Stimulated activated CD8-positive, alpha-beta memory T cell treated with anti-CD3 and anti-CD28 coated beads, Interleukin-12 subunit alpha, Interleukin-12 subunit beta, amount 100 ng/mL, for 24 hours (primary cell): ENCODE data around the gene MYH11.

Experiments
- DNase-seq: peaks from one replicate; pipeline ENCODE4 v3.0.0-alpha.2; 2020; ENCODE audit errors: extremely low read depth

MYH11 gene

GRCh38 chr16:15856901-15857698 is at the start of gene MYH11:
Gene MYH11, minus strand, starts transcription at chr16:15857028. Its CDS starts 18,776 bp downstream, at chr16:15838252.
- no peak for DNase-seq

DNA sequence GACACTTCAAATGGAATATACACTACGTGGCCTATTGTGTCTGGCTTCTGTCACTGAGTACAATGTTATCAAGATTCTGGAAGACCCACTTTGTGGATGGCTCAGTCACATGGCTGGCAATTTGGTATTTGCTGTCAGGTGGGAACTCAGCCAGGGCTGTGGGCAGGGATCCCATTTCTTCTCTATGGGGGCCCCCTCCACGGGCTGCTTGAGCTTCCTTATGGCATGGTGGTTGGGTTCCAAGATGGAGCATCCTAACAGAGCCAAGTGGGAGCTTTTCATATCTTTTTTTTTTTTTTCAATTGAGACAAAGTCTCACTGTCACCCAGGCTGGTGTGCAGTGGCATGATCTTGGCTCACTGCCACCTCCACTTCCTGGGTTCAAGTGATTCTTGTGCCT is 49.6 kb upstream of the MYH11 start:
- no peak for DNase-seq

- no peak for DNase-seq
These were observed 47.1 kb upstream of the MYH11 start for GRCh38 chr16:15903960-15904359.

DNA sequence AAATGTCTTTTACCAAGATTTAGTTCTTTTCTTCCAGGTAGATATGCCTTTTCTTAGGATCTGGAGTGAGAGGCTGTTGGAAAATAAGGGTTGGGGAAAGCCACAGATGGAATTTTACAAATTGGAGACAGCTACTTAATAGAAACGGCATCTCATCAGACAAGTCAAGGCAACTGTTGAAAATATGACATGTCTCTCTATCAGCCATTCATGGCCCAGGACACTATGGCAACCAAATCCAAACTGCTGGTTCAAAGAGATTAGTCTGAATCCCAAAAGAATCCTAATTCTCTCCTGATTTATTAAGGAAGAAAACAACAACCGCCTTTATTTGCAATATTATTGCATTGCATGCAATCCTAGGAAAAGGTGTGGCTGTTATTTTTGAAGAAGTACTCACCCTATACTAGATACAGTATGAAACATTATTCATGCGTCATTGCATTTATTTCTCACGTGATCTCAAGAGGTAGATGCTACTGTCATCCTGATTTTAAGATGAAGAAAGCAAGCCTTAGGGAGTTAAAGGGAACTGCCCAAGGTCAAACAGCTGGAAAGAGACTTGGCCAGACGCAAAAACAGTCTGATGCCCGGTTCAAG is 44.2 kb upstream of the MYH11 start:
- DNase-seq = no peak

DNA sequence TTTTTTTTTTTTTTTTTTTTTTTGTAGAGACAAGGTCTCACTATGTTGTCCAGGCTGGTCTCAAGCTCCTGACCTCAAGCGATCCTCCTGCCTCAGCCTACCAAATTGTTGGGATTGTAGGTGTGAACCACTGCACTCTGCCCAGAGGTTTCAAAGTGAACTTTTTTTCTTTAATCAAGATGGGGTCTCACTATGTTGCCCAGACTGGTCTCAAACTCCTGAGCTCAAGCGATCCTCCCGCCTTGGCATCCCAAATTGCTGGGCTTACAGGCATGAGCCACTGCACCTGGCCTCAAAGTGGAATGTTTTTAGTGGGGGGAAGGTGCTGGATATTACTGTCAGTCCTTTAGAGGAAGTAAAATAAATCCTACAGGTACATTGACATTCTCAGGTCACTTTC is 43.5 kb upstream of the MYH11 start:
- no peak for DNase-seq

DNA sequence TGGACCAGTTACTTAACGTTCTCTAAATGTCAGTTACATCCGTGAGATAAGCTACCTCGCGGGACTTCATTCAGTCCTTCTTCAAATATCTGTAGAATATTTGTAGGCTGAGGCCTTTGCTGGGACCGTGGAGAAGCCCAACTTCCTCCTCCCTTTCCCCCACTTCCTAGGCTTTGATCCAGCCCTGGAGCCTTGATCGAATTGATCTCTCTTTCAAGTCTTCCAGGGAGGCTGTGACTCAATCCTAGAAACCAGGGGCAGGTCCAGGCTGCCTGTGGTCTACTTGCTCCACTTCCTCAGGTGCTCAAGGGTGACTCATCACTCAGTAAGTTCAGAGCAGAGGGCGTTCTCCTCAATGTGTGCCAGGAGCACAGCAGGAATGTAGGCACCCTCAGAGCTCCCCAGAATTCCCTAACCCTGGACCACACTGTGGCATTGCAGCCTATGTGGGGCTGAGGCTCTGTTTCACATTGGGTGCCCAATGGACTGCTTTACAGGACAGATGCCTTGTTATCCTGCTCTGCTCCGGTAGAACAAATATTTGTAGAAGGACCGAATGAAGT is 42.8 kb upstream of the MYH11 start:
- DNase-seq = no peak

GRCh38 chr16:15898654-15899053 is 41.8 kb upstream of the MYH11 start:
- DNase-seq = no peak

DNA sequence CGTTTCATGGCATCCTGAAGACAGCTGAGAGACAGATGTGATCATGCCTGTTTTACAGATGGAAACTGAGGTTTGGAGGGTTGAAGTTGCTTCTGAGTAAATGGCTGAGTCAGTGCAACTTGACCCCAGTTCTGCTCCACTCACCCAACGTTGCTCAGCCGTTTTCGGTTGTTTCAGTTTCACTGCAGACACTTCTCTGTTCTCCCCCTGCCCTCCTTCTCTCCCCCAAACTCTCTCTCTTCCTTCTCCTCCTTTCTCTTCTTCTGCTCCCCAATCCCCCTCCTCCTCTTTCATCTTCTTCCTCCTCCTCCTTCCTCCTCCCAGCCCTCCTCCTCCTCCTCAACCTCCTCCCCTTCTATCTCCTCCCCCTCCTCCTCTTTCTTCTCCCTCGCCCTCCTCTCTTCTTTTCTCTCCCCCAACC is 41.0 kb upstream of the MYH11 start:
- DNase-seq = no peak

DNA sequence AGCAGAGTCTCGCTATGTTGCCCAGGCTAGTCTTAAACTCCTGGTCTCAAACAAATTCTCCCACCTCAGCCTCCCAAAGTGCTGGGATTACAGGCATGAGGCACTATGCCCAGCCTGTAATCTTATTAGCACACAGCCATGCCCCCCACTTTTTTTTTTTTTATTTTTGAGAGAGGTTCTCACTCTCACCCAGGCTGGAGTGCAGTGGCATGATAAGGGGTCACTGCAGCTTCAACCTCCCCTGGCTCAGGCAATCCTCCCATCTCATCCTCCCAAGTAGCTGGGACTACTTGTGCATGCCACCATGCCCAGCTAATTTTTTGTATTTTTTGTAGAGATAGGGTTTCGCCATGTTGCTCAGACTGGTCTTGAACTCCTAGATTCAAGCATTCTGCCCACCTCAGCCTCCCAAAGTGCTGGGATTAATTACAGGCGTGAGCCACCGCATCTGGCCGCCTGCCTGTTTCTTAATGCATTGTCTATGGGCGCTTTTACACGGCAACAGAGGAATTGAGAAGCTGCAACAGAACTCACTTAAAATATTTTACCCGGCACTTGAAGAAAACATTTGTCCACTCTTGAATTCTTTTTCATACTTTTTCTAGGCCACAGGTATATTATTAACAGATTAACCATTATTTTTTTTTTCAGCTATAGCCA is 40.4 kb upstream of the MYH11 start:
- DNase-seq = no peak

DNA sequence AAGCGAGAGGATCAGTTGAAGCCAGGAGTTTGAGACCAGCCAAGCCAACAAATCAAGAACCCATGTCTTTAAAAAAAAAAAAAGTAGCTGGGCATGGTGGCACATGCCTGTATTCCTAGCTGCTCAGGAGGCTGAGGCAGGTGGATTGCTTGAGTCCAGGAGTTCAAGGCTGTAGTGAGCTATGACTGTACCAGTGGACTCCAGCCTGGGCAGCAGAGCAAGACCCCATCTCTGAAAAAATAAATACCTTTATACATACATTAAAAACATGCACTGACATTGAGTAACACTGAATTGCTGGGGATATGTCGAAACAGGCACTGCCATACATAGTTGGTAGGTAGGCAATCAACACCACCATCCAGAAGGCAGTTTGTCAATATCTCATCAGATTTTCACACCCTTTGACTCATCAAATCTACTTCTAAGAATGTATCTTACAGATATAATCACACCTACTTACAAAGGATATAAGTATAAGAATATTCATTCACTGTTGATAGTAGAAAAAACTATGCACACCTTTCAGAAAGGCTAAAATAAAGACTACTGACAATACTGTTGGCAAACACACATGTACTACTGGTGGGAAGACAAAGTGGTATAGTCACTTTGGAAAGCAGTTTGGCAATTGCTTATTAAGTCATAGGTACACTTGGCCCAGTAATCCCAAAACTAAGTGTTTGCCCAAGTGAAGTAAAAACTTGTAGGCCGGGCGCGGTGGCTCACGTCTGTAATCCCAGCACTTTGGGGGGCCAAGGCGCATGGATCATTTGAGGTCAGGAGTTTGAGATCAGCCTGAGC is 37.9 kb upstream of the MYH11 start:
- DNase-seq = no peak

GRCh38 chr16:15891508-15891907 is 34.7 kb upstream of the MYH11 start:
- no peak for DNase-seq

DNA sequence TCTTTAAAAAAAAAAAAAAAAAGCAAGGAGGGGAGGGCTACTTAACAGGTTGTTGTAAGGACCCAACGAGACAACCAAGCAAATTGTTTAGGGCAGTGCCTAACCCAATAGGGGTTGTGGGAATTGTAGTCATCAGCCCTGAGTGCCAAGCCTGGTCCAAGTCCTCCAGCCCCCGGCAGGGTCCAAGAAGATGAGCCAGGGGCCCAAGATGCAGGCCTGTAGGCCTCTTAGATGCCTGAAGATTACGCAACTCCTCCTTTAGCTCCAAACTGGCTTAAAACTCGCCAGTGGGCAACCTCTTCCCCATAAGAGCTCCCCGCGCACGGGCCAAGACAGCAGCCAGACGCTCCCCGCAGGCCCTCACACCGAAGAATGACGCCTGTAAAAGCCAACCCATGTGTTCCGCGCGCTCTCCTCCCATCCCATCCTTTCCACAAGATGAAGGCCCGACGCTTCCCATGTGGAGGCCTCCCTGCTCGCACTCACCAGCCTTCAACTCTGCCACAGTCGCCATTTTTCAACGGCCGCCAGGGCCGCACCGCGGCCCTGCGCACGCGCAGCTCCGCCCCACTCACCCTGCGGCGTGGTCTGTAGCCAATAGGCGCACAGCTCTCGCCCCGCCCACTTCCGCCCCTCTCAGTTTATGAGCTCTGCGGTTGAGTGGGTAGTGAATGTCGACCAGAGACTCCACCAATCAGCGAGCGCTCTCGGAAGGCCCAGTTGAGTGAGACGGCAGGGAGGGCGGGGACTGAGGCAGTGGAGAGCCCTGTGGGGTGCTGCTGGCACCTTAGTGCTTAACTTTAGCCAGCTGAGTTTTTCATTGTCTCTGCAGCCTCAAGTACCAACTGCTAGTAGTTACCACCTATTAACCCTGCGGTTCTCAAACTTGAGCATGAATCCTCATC is 31.5 kb upstream of the MYH11 start, which contains the start of gene CEP20:
Gene CEP20 (minus strand): TSS at position 532 of the 905 bp plus-strand sequence. CDS start 18 bp downstream, at position 514.
- DNase-seq = peak; percentile 99

GRCh38 chr16:15887283-15887682 is 30.5 kb upstream of the MYH11 start:
- DNase-seq = no peak

- no peak for DNase-seq
These were observed 29.2 kb upstream of the MYH11 start for GRCh38 chr16:15886078-15886477.

DNA sequence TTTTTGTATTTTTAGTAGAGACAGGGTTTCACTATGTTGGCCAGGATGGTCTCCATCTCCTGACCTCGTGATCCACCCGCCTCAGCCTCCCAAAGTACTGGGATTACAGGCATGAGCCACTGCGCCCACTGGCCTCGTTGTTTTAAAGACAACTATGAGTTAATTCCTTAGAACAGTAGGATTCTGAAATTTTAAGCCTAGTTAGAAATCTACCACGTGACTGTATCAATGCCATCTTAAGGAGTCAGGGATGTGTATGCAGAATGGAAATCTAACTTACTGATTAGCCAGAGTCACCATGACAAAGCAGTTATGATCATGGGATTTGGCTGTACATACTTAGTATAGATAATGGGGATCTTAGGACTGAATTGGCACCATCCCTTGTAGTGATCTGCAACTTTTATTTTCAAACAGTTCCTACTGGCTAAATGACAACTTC is 28.8 kb upstream of the MYH11 start:
- no peak for DNase-seq

- no peak for DNase-seq
These were observed 25.7 kb upstream of the MYH11 start for GRCh38 chr16:15882563-15882962.

- DNase-seq = no peak
These were observed 25.1 kb upstream of the MYH11 start for GRCh38 chr16:15881794-15882379.

DNA sequence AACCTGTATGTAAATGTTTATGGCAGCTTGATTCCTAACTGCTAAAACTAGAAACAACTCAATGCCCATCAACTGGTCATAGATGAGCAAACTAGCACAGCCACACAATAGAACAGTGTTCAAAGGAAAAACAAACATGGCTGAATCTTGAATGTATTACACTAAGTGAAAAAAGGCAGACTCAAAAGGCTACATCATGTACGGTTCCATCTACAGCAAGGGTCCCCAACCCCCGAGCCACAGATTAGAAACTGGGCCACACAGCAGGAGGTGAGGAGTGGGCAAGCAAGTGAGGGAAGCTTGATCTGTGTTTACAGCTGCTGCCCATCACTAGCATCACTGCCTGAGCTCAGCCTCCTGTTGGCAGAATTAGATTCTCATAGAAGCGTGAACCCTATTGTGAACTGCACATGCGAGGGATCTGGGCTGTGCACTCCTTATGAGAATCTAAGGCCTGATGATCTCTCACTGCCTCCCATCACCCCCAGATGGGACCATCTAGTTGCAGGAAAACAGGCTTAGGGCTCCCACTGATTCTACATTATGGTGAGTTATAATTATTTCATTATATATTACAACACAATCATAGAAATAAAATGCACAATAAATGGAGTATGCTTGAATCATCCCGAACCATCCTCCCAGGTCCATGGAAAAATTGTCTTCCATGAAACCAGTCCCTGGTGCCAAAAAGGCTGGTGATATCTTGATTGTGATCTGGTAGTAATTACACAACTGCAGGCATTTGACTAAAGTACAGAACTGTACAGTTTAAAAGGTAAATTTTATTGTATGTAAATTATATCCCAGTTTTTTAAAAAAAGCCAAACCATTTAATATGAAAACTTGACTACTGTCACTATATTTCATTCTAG is 23.8 kb upstream of the MYH11 start:
- no peak for DNase-seq

DNA sequence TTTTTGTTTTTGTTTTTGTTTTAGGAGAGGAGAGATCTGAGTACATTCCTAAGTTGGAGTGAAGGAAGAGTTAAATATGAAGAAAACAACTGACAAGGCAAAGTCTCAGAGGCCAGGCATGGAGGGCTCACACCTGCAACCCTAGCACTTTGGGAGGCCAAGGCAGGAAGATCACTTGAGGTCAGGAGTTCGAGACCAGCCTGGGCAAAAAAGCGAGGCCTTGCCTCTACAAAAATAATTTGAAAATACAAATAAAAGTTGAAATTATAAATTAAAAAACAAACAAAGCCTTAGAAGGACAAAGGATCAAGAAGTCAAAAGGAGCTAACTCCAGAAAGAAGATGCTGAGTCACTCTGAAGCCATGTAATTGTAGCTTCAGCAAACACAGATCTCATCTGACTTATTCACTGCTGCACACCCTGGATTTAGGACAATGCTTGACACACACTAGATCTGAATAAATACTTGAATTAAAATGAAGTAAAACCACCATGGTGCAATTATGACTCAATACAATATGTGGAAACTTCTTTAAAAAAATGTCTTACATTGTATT is 22.5 kb upstream of the MYH11 start:
- DNase-seq = no peak
